HG03159 (cell line): ENCODE results near the gene MFSD2B.
"Not testable (repeated sequence)": the region's sequence is repeated elsewhere in the genome, so short reads cannot be mapped to it uniquely, and the experiment has no call there.

Source experiments
- ATAC-seq: cut with Tn5 transposase; IDR thresholded peaks from one replicate; pipeline ENCODE4 v1.9.1; 2021; ENCODE audit warnings: mild to moderate bottlenecking, moderate library complexity; ENCODE audit not compliant: unreplicated experiment

MFSD2B gene

GRCh38 chr2:24017711-24018110, 7.8 kb downstream of the MFSD2B start:
- ATAC-seq, result no peak

GRCh38 chr2:24018241-24018640, 8.4 kb downstream of the MFSD2B start:
- ATAC-seq, result no peak

GRCh38 chr2:24019729-24020128, 9.8 kb downstream of the MFSD2B start:
- ATAC-seq, result no peak

- ATAC-seq, result no peak
Measured at GRCh38 chr2:24020244-24020643, 10.4 kb downstream of the MFSD2B start.

GRCh38 chr2:24021122-24021998, 11.5 kb downstream of the MFSD2B start:
- ATAC-seq, result no peak

GRCh38 chr2:24022324-24022974, 12.6 kb downstream of the MFSD2B start:
- ATAC-seq, result no peak

- no peak for ATAC-seq
Measured at GRCh38 chr2:24022975-24023575, 13.2 kb downstream of the MFSD2B start.

GRCh38 chr2:24024018-24024417, 14.1 kb downstream of the MFSD2B start:
- no peak for ATAC-seq

- no peak for ATAC-seq
Measured at GRCh38 chr2:24024996-24025663, 15.2 kb downstream of the MFSD2B start.

- ATAC-seq, result no peak
Measured at GRCh38 chr2:24026233-24026632, 16.3 kb downstream of the MFSD2B start.

- no peak for ATAC-seq
Measured at GRCh38 chr2:24038786-24039499, 29.1 kb downstream of the MFSD2B start.

GRCh38 chr2:24040511-24040910, 30.6 kb downstream of the MFSD2B start:
- ATAC-seq, result no peak

- not testable (repeated sequence) for ATAC-seq
Measured at GRCh38 chr2:24043133-24043532, 33.2 kb downstream of the MFSD2B start.

GRCh38 chr2:24045511-24046508, 35.9 kb downstream of the MFSD2B start:
- ATAC-seq, result no peak

GRCh38 chr2:24046599-24046929, 36.7 kb downstream of the MFSD2B start:
- ATAC-seq, result no peak

GRCh38 chr2:24046930-24047702, 37.2 kb downstream of the MFSD2B start, which contains the start of gene WDCP:
TSS of gene WDCP (minus strand) at chr2:24047391. CDS start at chr2:24039494, 7,897 bp downstream.
- ATAC-seq, result peak; percentile 100

- ATAC-seq, result no peak
Measured at GRCh38 chr2:24047703-24048033, 37.8 kb downstream of the MFSD2B start.

- no peak for ATAC-seq
Measured at GRCh38 chr2:24048769-24049484, 39.0 kb downstream of the MFSD2B start.
